ENCODE data around the gene CC2D1A. TPM values are rescaled to one million over a fixed set of nuclear protein-coding genes. Genes with fewer than 3 reads are reported as not detected.

The CC2D1A gene
- total RNA-seq, 2 donors from 2014 or later, result 29.5 to 38.7 TPM

GRCh38 chr19:13977803-13978202 is 71.8 kb downstream of the CC2D1A start:
- TF ChIP-seq CTCF (IDR thresholded peaks at IDR 0.05), result no peak
- H3K27me3 ChIP-seq (replicated peaks; ENCODE audit: insufficient read depth), result no peaks in the 10 kb centered on the region
- peaks cover 13 to 19% of the 10 kb centered on the region in 2 donors for H3K4me1 ChIP-seq (ENCODE audit: control insufficient read depth in 1 of 2, low read depth in 2 of 2)
- peaks cover 6% of the 10 kb centered on the region for H3K36me3 ChIP-seq
- peak overlapping the region; percentile 65 to 76 for H3K27ac ChIP-seq
- H3K4me3 ChIP-seq, result peak overlapping the region; percentile 77
- H3K9me3 ChIP-seq, result no peaks in the 10 kb centered on the region
- ATAC-seq (ENCODE audit: insufficient number of reproducible peaks, low FRiP score, low read depth), result no peak
- no peak for DNase-seq (ENCODE audit: low spot score)

- ATAC-seq (ENCODE audit: insufficient number of reproducible peaks, low FRiP score, low read depth), result peak; percentile 42
- no peaks in the 10 kb centered on the region for H3K27me3 ChIP-seq (replicated peaks; ENCODE audit: insufficient read depth)
- H3K36me3 ChIP-seq, result no peaks in the 10 kb centered on the region
- H3K9me3 ChIP-seq, result no peaks in the 10 kb centered on the region
- DNase-seq (ENCODE audit: low spot score), result peak; percentile 52
- TF ChIP-seq CTCF (IDR thresholded peaks at IDR 0.05), result no peak
- peak overlapping the region; percentile 65 to 76 for H3K27ac ChIP-seq
- peak overlapping the region; percentile 77 for H3K4me3 ChIP-seq
- peaks cover 13 to 19% of the 10 kb centered on the region in 2 donors for H3K4me1 ChIP-seq (ENCODE audit: control insufficient read depth in 1 of 2, low read depth in 2 of 2)
These were observed 72.6 kb downstream of the CC2D1A start for GRCh38 chr19:13978351-13979243.

- no peaks in the 10 kb centered on the region for H3K27me3 ChIP-seq (replicated peaks; ENCODE audit: insufficient read depth)
- H3K9me3 ChIP-seq, result no peaks in the 10 kb centered on the region
- H3K4me1 ChIP-seq (ENCODE audit: control insufficient read depth in 1 of 2, low read depth in 2 of 2), result peaks cover 13 to 19% of the 10 kb centered on the region in 2 donors
- DNase-seq (ENCODE audit: low spot score) (no peak), ATAC-seq (ENCODE audit: insufficient number of reproducible peaks, low FRiP score, low read depth) (no peak)
- no peak for TF ChIP-seq CTCF (IDR thresholded peaks at IDR 0.05)
- peak overlapping the region in 1 of 2 donors; percentile 76 for H3K27ac ChIP-seq
- no peaks in the 10 kb centered on the region for H3K36me3 ChIP-seq
- H3K4me3 ChIP-seq, result peak overlapping the region; percentile 77
These were observed 73.2 kb downstream of the CC2D1A start for GRCh38 chr19:13979244-13979615.

DNA sequence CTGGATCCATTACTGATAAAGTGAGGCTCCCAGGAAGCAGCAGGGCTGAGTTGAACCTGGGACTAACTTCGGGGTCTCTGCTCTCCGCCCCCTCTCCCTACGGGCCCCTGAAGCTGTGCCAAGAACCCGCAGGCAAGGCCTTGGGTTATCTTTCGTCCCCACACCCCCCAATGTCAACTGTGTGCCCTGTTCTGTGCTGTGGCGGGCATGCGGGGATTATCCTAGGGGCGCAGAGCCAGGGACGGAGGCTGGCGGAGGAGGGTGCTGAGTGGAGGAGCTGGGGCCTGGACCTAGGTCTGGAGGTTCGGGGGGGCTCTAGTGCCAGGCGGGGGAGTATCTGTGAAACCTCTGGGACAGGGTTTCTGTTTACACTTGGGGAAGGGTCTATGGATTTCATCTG is 73.7 kb downstream of the CC2D1A start:
- no peak for DNase-seq (ENCODE audit: low spot score)
- peak overlapping the region; percentile 77 for H3K4me3 ChIP-seq
- H3K27me3 ChIP-seq (replicated peaks; ENCODE audit: insufficient read depth), result no peaks in the 10 kb centered on the region
- no peaks in the 10 kb centered on the region for H3K9me3 ChIP-seq
- no peak for ATAC-seq (ENCODE audit: insufficient number of reproducible peaks, low FRiP score, low read depth)
- H3K27ac ChIP-seq, result no peak overlapping the region
- no peak for TF ChIP-seq CTCF (IDR thresholded peaks at IDR 0.05)
- H3K36me3 ChIP-seq, result no peaks in the 10 kb centered on the region
- peaks cover 13 to 19% of the 10 kb centered on the region in 2 donors for H3K4me1 ChIP-seq (ENCODE audit: control insufficient read depth in 1 of 2, low read depth in 2 of 2)

DNA sequence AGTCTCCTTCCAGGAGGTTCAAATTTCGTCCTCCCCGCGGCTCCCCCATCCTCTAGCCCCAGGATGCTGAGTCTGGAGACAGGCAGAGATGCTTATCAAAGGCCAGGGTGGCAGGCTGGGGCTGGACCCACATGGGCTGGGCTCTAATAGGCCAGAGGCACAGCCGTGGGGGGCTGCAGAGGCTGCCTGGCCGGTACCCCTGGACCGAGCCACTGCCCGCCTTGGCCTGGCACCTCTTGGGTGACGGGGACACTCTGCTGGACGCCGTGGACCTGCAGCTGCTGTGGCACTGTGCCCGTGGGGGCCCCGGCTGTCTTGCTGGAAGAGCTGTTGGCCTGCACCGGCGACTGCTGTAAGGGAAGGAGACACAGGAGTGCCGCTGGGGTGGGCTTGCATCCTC is 74.3 kb downstream of the CC2D1A start:
- Histone ChIP-seq H3K9me3 (no peaks in the 10 kb centered on the region), H3K4me1 (ENCODE audit: control insufficient read depth in 1 of 2, low read depth in 2 of 2) (peaks cover 13 to 19% of the 10 kb centered on the region in 2 donors), H3K27ac (no peak overlapping the region), H3K27me3 (replicated peaks; ENCODE audit: insufficient read depth) (no peaks in the 10 kb centered on the region), H3K36me3 (no peaks in the 10 kb centered on the region), H3K4me3 (no peak overlapping the region)
- ATAC-seq (ENCODE audit: insufficient number of reproducible peaks, low FRiP score, low read depth), result no peak
- no peak for DNase-seq (ENCODE audit: low spot score)
- TF ChIP-seq CTCF (IDR thresholded peaks at IDR 0.05), result no peak

Other genes with a start within 250 kb of the CC2D1A start
- gene MRI1, start 141.7 kb upstream of the CC2D1A start, total RNA-seq, result 10 to 100 TPM; 54.6 to 63.0 TPM
- gene C19orf53, start 131.7 kb upstream of the CC2D1A start, total RNA-seq, result 100 to 1,000 TPM; 114 to 128 TPM
- gene ZSWIM4, start 110.8 kb upstream of the CC2D1A start, total RNA-seq, result 10 to 100 TPM in 1 of 2 donors, 1 to 10 TPM in 1; 9.5 to 11.8 TPM
- not detected for gene NANOS3, start 29.1 kb upstream of the CC2D1A start, total RNA-seq
- 1 to 10 TPM in 1 of 2 donors, not detected in 1; 3.7 TPM for gene BRME1, start 84 bp upstream of the CC2D1A start, total RNA-seq
- 1 to 10 TPM; 3.5 to 9.9 TPM for gene PODNL1, start 32.2 kb downstream of the CC2D1A start, total RNA-seq
- gene DCAF15, start 46.3 kb downstream of the CC2D1A start, total RNA-seq, result 10 to 100 TPM; 12.6 to 31.4 TPM
- 1 to 10 TPM; 3.0 to 5.7 TPM for gene RFX1, start 100.1 kb downstream of the CC2D1A start, total RNA-seq
- gene RLN3, start 121.9 kb downstream of the CC2D1A start, total RNA-seq, result not detected
- 1 to 10 TPM; 1.1 to 5.3 TPM for gene IL27RA, start 125.6 kb downstream of the CC2D1A start, total RNA-seq
- gene PALM3, start 155.9 kb downstream of the CC2D1A start, total RNA-seq, result not detected
- 1 to 10 TPM; 1.7 to 2.7 TPM for gene MISP3, start 166.6 kb downstream of the CC2D1A start, total RNA-seq
- gene C19orf67, start 179.6 kb downstream of the CC2D1A start, total RNA-seq, result not detected
- 10 to 100 TPM in 1 of 2 donors, 1 to 10 TPM in 1; 8.9 to 27.5 TPM for gene SAMD1, start 184.6 kb downstream of the CC2D1A start, total RNA-seq
- gene PRKACA, start 211.6 kb downstream of the CC2D1A start, total RNA-seq, result 100 to 1,000 TPM in 1 of 2 donors, 10 to 100 TPM in 1; 93.2 to 107 TPM
- gene ASF1B, start 230.4 kb downstream of the CC2D1A start, total RNA-seq, result 1 to 10 TPM in 1 of 2 donors, under 1 TPM in 1; 0.14 to 1.1 TPM

Measured in thoracic aorta (tissue), 2 donors.